WTC11 (cell line): ENCODE measurements around the gene ADIPOR2. TPM values are rescaled to one million over a fixed set of nuclear protein-coding genes. Genes with fewer than 3 reads are reported as not detected.

Experiments
- ATF6 ChIP-seq: sonication (generic); formaldehyde crosslinking; IDR thresholded peaks from 2 replicates; pipeline ENCODE4 v1.8.1; 2023; ENCODE audit warnings: mild to moderate bottlenecking, missing genetic modification reagents
- E2F5 ChIP-seq: sonication (generic); formaldehyde crosslinking; IDR thresholded peaks from 2 replicates; pipeline ENCODE4 v1.8.1; 2022; ENCODE audit warnings: mild to moderate bottlenecking, moderate library complexity, missing genetic modification reagents
- ELF4 ChIP-seq: sonication (generic); formaldehyde crosslinking; IDR thresholded peaks from 2 replicates; pipeline ENCODE4 v1.8.1; 2022; ENCODE audit warnings: low read depth, mild to moderate bottlenecking, moderate library complexity, missing genetic modification reagents
- EMX1 ChIP-seq: fragments of 250-450 bp; sonication (Bioruptor Pico); IDR thresholded peaks from 2 replicates; pipeline ENCODE4 v1.8.0; 2021; ENCODE audit warnings: mild to moderate bottlenecking
- FOXP1 ChIP-seq: sonication (generic); formaldehyde crosslinking; IDR thresholded peaks from 2 replicates; pipeline ENCODE4 v1.8.0; 2022; ENCODE audit warnings: missing genetic modification reagents, mild to moderate bottlenecking, moderate library complexity, borderline replicate concordance
- HMGA2 ChIP-seq: fragments of 250-450 bp; sonication (Bioruptor Pico); IDR thresholded peaks from 2 replicates; pipeline ENCODE4 v1.4.0; 2021; ENCODE audit warnings: mild to moderate bottlenecking, moderate library complexity
- HMGXB4 ChIP-seq: sonication (generic); formaldehyde crosslinking; IDR thresholded peaks from 2 replicates; pipeline ENCODE4 v1.8.1; 2023; ENCODE audit warnings: mild to moderate bottlenecking, moderate library complexity, missing genetic modification reagents
- MAX ChIP-seq: sonication (generic); formaldehyde crosslinking; IDR thresholded peaks from 2 replicates; pipeline ENCODE4 v1.8.0; 2022; ENCODE audit warnings: mild to moderate bottlenecking, missing genetic modification reagents
- NFATC4 ChIP-seq: fragments of 250-450 bp; sonication (Bioruptor Pico); IDR thresholded peaks from 2 replicates; pipeline ENCODE4 v1.9.0; 2021; ENCODE audit warnings: mild to moderate bottlenecking
- NFE2L1 ChIP-seq: sonication (generic); formaldehyde crosslinking; IDR thresholded peaks from 2 replicates; pipeline ENCODE4 v1.8.1; 2023; ENCODE audit warnings: missing genetic modification reagents
- SOX15 ChIP-seq: fragments of 250-450 bp; sonication (Bioruptor Pico); IDR thresholded peaks from 2 replicates; pipeline ENCODE4 v1.9.0; 2021; ENCODE audit warnings: mild to moderate bottlenecking
- TEAD4 ChIP-seq: sonication (generic); formaldehyde crosslinking; IDR thresholded peaks from 2 replicates; pipeline ENCODE4 v1.8.0; 2022; ENCODE audit warnings: mild to moderate bottlenecking, missing genetic modification reagents
- ZMAT4 ChIP-seq: fragments of 250-450 bp; sonication (Bioruptor Pico); IDR thresholded peaks from 2 replicates; pipeline ENCODE4 v1.9.0; 2021; ENCODE audit warnings: mild to moderate bottlenecking
- ZNF423 ChIP-seq: fragments of 250-450 bp; sonication (Bioruptor Pico); IDR thresholded peaks from 2 replicates; pipeline ENCODE4 v2.1.2; 2022; ENCODE audit warnings: mild to moderate bottlenecking, moderate library complexity
- ZNF512 ChIP-seq: sonication (generic); formaldehyde crosslinking; IDR thresholded peaks from 2 replicates; pipeline ENCODE4 v1.8.1; 2022; ENCODE audit warnings: missing genetic modification reagents, borderline replicate concordance
- ZNF532 ChIP-seq: fragments of 250-450 bp; sonication (Bioruptor Pico); IDR thresholded peaks from 2 replicates; pipeline ENCODE4 v1.9.0; 2021; ENCODE audit warnings: mild to moderate bottlenecking, borderline replicate concordance
- total RNA-seq: library from RNA; stranded (reverse); gene quantifications from 3 replicates; pipeline ENCODE4 v1.2.3, GENCODE V29; 2021
- TF ChIP-seq, protein P1 (sequence below): sonication (generic); formaldehyde crosslinking; IDR thresholded peaks from 2 replicates; pipeline ENCODE4 v1.8.0; 2022; ENCODE audit warnings: mild to moderate bottlenecking, missing genetic modification reagents
- TF ChIP-seq, protein P2 (sequence below): fragments of 200-600 bp; IDR thresholded peaks from 2 replicates; pipeline ENCODE4 v1.8.0; 2022; ENCODE audit warnings: antibody characterized with exemption
- TF ChIP-seq, protein P3 (sequence below): sonication (generic); formaldehyde crosslinking; IDR thresholded peaks from 2 replicates; pipeline ENCODE4 v1.8.1; 2022; ENCODE audit warnings: low read depth, missing genetic modification reagents, borderline replicate concordance
- TF ChIP-seq, protein P4 (sequence below): sonication (generic); formaldehyde crosslinking; IDR thresholded peaks from 2 replicates; pipeline ENCODE4 v1.8.1; 2023; ENCODE audit warnings: mild to moderate bottlenecking, missing genetic modification reagents

The ADIPOR2 gene
- total RNA-seq, 1 experiment from 2014 or later: 38.4 TPM

- TF ChIP-seq ELF4 (no peak), FOXP1 (CRISPR knock-in tag) (peak; percentile 89), NFATC4 (CRISPR knock-in tag) (no peak), MAX (peak; percentile 60; the same call in 1 of the 2 replicates), ZNF512 (CRISPR knock-in tag) (no peak), EMX1 (CRISPR knock-in tag) (no peak), ZMAT4 (no peak), ATF6 (peak; percentile 63; the same call in 1 of the 2 replicates), ZNF532 (CRISPR knock-in tag) (no peak), TEAD4 (CRISPR knock-in tag) (peak; percentile 68; the same call in 1 of the 2 replicates), HMGA2 (no peak), ZNF423 (no peak), E2F5 (no peak), HMGXB4 (CRISPR knock-in tag) (no peak), SOX15 (no peak), NFE2L1 (no peak)
- TF ChIP-seq, protein P1, sequence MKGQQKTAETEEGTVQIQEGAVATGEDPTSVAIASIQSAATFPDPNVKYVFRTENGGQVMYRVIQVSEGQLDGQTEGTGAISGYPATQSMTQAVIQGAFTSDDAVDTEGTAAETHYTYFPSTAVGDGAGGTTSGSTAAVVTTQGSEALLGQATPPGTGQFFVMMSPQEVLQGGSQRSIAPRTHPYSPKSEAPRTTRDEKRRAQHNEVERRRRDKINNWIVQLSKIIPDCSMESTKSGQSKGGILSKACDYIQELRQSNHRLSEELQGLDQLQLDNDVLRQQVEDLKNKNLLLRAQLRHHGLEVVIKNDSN (CRISPR knock-in tag): peak; percentile 75; the same call in 1 of the 2 replicates
- TF ChIP-seq, protein P2, sequence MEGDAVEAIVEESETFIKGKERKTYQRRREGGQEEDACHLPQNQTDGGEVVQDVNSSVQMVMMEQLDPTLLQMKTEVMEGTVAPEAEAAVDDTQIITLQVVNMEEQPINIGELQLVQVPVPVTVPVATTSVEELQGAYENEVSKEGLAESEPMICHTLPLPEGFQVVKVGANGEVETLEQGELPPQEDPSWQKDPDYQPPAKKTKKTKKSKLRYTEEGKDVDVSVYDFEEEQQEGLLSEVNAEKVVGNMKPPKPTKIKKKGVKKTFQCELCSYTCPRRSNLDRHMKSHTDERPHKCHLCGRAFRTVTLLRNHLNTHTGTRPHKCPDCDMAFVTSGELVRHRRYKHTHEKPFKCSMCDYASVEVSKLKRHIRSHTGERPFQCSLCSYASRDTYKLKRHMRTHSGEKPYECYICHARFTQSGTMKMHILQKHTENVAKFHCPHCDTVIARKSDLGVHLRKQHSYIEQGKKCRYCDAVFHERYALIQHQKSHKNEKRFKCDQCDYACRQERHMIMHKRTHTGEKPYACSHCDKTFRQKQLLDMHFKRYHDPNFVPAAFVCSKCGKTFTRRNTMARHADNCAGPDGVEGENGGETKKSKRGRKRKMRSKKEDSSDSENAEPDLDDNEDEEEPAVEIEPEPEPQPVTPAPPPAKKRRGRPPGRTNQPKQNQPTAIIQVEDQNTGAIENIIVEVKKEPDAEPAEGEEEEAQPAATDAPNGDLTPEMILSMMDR: no peak
- TF ChIP-seq, protein P3, sequence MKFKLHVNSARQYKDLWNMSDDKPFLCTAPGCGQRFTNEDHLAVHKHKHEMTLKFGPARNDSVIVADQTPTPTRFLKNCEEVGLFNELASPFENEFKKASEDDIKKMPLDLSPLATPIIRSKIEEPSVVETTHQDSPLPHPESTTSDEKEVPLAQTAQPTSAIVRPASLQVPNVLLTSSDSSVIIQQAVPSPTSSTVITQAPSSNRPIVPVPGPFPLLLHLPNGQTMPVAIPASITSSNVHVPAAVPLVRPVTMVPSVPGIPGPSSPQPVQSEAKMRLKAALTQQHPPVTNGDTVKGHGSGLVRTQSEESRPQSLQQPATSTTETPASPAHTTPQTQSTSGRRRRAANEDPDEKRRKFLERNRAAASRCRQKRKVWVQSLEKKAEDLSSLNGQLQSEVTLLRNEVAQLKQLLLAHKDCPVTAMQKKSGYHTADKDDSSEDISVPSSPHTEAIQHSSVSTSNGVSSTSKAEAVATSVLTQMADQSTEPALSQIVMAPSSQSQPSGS (CRISPR knock-in tag): no peak
- TF ChIP-seq, protein P4, sequence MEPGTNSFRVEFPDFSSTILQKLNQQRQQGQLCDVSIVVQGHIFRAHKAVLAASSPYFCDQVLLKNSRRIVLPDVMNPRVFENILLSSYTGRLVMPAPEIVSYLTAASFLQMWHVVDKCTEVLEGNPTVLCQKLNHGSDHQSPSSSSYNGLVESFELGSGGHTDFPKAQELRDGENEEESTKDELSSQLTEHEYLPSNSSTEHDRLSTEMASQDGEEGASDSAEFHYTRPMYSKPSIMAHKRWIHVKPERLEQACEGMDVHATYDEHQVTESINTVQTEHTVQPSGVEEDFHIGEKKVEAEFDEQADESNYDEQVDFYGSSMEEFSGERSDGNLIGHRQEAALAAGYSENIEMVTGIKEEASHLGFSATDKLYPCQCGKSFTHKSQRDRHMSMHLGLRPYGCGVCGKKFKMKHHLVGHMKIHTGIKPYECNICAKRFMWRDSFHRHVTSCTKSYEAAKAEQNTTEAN (CRISPR knock-in tag): no peak; the same call in 1 of the 2 replicates
Measured at GRCh38 chr12:1830981-1831963, 140.4 kb downstream of the ADIPOR2 start (continued).
